GM12873 (cell line): ENCODE results near the gene RGCC.

ENCODE experiments used
- CTCF ChIP-seq: IDR thresholded peaks from 2 replicates; pipeline ENCODE4 v1.5.1; 2012; ENCODE audit warnings: low read depth, mild to moderate bottlenecking, moderate library complexity, low read length, control low read depth; ENCODE audit not compliant: insufficient read depth; ENCODE audit errors: missing control alignments

The RGCC gene

GRCh38 chr13:41462427-41462826 is 5.1 kb downstream of the RGCC start:
- no peak for TF ChIP-seq CTCF

- peak; percentile 4 for TF ChIP-seq CTCF
Measured at GRCh38 chr13:41463838-41464602, 6.7 kb downstream of the RGCC start.

- TF ChIP-seq CTCF: no peak
Measured at GRCh38 chr13:41465241-41465847, 8.0 kb downstream of the RGCC start.

GRCh38 chr13:41465898-41466320 is 8.6 kb downstream of the RGCC start:
- TF ChIP-seq CTCF: no peak

- peak; percentile 2 for TF ChIP-seq CTCF
Measured at GRCh38 chr13:41467425-41467945, 10.1 kb downstream of the RGCC start.

- no peak for TF ChIP-seq CTCF
Measured at GRCh38 chr13:41468631-41469030, 11.3 kb downstream of the RGCC start.

- no peak for TF ChIP-seq CTCF
Measured at GRCh38 chr13:41470196-41470595, 12.8 kb downstream of the RGCC start.
